HG03520 (cell line): ENCODE results near the gene PTPN6.

Experiments used
- ATAC-seq: cut with Tn5 transposase; IDR thresholded peaks from one replicate; pipeline ENCODE4 v1.9.1; 2021; ENCODE audit warnings: mild to moderate bottlenecking, moderate library complexity; ENCODE audit not compliant: unreplicated experiment

The PTPN6 gene

GRCh38 chr12:6965026-6965661 is 14.0 kb downstream of the PTPN6 start:
- ATAC-seq: peak; percentile 27

- no peak for ATAC-seq
These were observed 14.6 kb downstream of the PTPN6 start for GRCh38 chr12:6965714-6966113.

GRCh38 chr12:6966351-6966750 is 15.2 kb downstream of the PTPN6 start:
- no peak for ATAC-seq

GRCh38 chr12:6967651-6968100 is 16.5 kb downstream of the PTPN6 start:
- ATAC-seq: no peak

GRCh38 chr12:6968426-6968825 is 17.3 kb downstream of the PTPN6 start:
- no peak for ATAC-seq

GRCh38 chr12:6970096-6970527 is 19.0 kb downstream of the PTPN6 start:
- ATAC-seq: peak; percentile 23

- ATAC-seq: no peak
These were observed 23.0 kb downstream of the PTPN6 start for GRCh38 chr12:6974180-6974579.

GRCh38 chr12:6975297-6976032 is 24.3 kb downstream of the PTPN6 start:
- ATAC-seq: no peak

GRCh38 chr12:6977653-6978052 is 26.5 kb downstream of the PTPN6 start:
- no peak for ATAC-seq

- no peak for ATAC-seq
These were observed 27.0 kb downstream of the PTPN6 start for GRCh38 chr12:6978188-6978587.

- no peak for ATAC-seq
These were observed 27.5 kb downstream of the PTPN6 start for GRCh38 chr12:6978611-6979011.

- no peak for ATAC-seq
These were observed 27.9 kb downstream of the PTPN6 start for GRCh38 chr12:6979021-6979420.

- ATAC-seq: no peak
These were observed 28.3 kb downstream of the PTPN6 start for GRCh38 chr12:6979453-6979852.

- no peak for ATAC-seq
These were observed 28.9 kb downstream of the PTPN6 start for GRCh38 chr12:6980075-6980474.

- no peak for ATAC-seq
These were observed 29.6 kb downstream of the PTPN6 start for GRCh38 chr12:6980740-6981139.

GRCh38 chr12:6981152-6982052 is 30.2 kb downstream of the PTPN6 start:
- no peak for ATAC-seq

GRCh38 chr12:6982532-6982931 is 31.4 kb downstream of the PTPN6 start:
- no peak for ATAC-seq

- ATAC-seq: no peak
These were observed 36.9 kb downstream of the PTPN6 start for GRCh38 chr12:6987956-6988553.

- ATAC-seq: no peak
These were observed 44.9 kb downstream of the PTPN6 start for GRCh38 chr12:6996040-6996441.

- no peak for ATAC-seq
These were observed 47.7 kb downstream of the PTPN6 start for GRCh38 chr12:6998715-6999451.
